Fibroblast of the aortic adventitia (primary cell): ENCODE data around the gene MBOAT2. TPM values are rescaled to one million over a fixed set of nuclear protein-coding genes. Genes with fewer than 3 reads are reported as not detected.

Experiments used
- DNase-seq: peaks from one replicate; pipeline ENCODE4 v3.0.0-alpha.2; 2010; ENCODE audit warnings: low read depth
- H3K4me3 ChIP-seq: 2 replicates; pipeline ENCODE4 v1.5.1; 2011; ENCODE audit warnings: low read depth, mild to moderate bottlenecking, control low read depth, low read length, moderate library complexity
- total RNA-seq: library from RNA; depleted of rRNA; stranded (reverse); fragments of >200 nt; gene quantifications from 2 replicates; pipeline ENCODE4 v1.2.3, GENCODE V29; 2012; ENCODE audit warnings: low replicate concordance
- TF ChIP-seq, protein P1 (sequence below): IDR thresholded peaks from 2 replicates; pipeline ENCODE4 v1.5.1; 2011; ENCODE audit warnings: mild to moderate bottlenecking, low read length, control low read depth, inconsistent platforms; ENCODE audit not compliant: insufficient read depth

The MBOAT2 gene
- total RNA-seq, 1 donor, result 37.1 TPM

DNA sequence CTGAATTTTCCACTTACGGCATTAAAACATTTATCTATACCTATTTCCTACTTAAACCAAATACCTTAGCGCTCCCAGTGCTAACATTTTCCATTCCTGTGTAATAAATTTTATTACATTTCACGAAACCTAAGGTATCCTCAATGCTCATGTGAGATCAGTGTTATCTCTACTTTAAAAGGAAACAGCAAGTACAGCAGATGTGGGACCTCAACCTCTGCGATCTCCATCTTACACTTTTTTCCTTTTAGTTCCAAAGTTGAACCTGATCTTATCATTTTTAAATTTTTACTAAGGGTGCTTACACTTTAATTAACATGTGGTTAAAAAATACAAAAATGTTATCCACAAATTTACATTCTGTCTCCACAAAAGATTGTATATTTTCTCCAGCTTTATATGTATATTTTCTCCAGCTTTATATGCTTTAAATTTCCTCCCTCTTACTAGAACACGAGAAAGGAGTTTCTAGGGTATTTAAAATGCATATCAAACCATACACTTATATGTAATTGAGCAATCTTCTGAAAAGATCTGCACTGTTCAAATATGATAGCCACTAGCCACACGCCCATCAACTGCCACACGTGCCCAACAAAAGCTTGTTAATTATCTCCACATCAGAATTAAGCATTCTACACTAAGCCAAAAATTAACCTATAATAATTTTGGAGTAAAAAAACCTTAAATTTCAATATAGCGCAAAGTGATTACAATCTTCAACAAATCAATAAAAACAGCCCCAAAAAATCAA, 38.1 kb downstream of the MBOAT2 start:
- DNase-seq, result no peak
- H3K4me3 ChIP-seq, result no peak overlapping the region
- TF ChIP-seq, protein P1, sequence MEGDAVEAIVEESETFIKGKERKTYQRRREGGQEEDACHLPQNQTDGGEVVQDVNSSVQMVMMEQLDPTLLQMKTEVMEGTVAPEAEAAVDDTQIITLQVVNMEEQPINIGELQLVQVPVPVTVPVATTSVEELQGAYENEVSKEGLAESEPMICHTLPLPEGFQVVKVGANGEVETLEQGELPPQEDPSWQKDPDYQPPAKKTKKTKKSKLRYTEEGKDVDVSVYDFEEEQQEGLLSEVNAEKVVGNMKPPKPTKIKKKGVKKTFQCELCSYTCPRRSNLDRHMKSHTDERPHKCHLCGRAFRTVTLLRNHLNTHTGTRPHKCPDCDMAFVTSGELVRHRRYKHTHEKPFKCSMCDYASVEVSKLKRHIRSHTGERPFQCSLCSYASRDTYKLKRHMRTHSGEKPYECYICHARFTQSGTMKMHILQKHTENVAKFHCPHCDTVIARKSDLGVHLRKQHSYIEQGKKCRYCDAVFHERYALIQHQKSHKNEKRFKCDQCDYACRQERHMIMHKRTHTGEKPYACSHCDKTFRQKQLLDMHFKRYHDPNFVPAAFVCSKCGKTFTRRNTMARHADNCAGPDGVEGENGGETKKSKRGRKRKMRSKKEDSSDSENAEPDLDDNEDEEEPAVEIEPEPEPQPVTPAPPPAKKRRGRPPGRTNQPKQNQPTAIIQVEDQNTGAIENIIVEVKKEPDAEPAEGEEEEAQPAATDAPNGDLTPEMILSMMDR, result no peak

DNA sequence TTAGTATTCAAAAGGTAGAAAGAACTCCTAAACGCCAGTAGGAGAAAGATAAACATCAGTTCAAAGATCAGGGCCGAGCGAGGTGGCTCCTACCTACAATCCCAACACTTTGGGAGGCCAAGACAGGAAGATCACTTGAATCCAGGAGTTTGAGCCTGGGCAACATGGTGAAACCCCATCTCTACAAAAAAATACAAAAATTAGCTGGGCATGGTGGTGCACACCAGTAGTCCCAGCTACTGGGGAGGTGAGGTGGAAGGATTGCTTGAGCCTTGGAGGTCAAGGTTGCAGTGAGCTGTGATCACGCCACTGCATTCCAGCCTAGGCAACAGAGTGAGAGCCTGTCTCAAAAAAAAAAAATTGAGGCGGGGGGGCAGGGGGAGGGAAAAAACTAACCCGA, 40.6 kb downstream of the MBOAT2 start:
- no peak overlapping the region for H3K4me3 ChIP-seq
- TF ChIP-seq, protein P1, result no peak
- no peak for DNase-seq

DNA sequence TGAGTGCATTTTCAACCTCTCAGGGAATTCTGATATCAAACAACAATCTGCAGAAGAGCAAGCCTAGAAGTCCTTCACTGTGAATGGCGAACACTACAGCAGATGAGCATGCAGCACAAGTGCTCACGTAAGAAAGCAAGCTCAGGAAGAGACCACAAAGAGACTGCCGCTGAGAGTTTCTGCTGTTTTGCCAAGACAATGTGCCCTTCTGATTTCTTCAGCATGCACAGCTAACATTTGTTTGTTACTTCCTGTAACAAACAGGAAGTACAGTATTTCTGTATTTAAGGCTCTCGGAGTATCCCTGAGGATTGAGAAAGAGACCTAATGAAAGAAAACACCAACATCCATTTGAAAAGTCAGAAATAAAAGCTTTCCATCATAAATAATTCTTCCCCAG, 45.9 kb downstream of the MBOAT2 start:
- TF ChIP-seq, protein P1, result no peak
- no peak for DNase-seq
- H3K4me3 ChIP-seq, result no peak overlapping the region

DNA sequence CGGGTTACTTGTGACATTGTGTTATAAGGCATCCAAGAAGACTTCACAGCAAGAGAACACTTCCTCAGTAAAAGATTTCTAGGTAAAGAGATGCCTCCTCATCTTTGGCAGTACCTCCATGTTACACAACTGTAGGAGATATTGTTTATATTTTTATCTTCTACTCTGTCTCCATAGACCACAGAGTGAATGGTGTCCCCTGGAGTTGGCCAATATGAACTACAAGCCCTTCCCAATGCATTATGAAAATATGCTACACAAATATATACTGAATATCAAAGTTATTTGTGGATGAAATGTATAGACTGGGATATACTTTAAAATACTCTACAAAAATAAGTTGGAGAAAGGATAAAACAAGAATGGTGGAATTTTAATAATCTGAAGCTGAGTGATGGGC, 46.7 kb downstream of the MBOAT2 start:
- H3K4me3 ChIP-seq, result no peak overlapping the region
- TF ChIP-seq, protein P1, result peak; percentile 29
- no peak for DNase-seq

DNA sequence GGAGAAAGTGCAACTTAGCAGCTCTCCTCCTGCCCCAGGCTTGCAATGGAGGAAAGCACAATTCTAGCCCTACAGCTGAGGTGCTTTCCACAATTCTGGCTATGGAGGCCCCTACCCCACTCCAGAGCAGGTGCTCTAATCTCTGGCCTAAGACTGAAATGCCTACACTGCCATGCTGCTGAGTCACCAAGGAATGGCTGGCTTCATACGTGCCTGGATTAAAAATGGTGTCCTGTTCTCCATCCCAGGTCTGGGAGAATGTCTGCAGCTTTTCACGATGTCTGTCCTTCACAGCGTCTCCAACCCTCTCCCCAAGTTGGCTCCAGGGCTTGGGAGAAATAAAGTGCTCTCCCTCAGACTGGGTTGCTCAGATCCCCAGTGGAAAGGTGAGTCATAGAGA, 48.5 kb downstream of the MBOAT2 start:
- TF ChIP-seq, protein P1, result no peak
- no peak for DNase-seq
- no peak overlapping the region for H3K4me3 ChIP-seq

DNA sequence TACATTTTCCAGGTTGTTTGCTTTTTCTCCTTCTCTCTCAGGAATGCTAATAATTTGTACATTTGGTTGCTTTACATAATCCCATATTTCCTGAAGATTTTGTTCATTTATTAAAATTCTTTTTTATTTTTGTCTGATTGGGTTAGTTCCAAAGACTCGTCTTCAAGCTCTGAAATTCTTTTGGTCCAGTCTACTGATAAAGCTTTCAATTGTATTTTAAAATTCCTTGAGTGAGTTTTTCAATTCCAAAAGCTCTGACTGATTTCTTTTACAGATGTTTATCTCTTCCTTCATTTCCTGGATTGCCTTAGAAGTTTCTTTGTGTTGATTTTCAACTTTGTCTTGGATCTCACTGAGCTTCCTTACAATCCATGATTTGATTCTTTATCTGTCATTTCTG, 50.0 kb downstream of the MBOAT2 start:
- TF ChIP-seq, protein P1, result no peak
- no peak overlapping the region for H3K4me3 ChIP-seq
- DNase-seq, result no peak
